ENCODE data around the gene ADGRL3.
"Not testable (repeated sequence)": the region's sequence is repeated elsewhere in the genome, so short reads cannot be mapped to it uniquely, and the experiment has no call there.

ADGRL3 gene

DNA sequence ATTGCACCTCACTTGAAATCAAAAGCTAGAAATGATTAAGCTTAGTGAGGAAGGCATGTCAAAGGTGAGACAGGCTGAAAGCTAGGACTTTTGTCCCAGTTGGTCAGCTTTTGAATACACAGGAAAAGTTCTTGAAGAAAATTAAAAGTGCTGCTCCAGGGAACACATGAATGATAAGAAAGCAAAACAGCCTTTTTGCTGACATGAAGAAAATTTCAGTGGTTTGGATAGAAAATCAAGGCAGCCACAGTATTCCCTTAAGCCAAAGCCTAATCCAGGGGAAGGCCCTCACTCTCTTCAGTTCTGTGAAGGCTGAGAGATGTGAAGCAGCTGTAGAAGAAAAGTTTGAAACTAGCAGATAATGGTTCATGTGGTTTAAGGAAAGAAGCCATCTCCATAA, 150.8 kb downstream of the ADGRL3 start:
- no peak for DNase-seq (ENCODE audit: low read depth in 2 of 2)

DNA sequence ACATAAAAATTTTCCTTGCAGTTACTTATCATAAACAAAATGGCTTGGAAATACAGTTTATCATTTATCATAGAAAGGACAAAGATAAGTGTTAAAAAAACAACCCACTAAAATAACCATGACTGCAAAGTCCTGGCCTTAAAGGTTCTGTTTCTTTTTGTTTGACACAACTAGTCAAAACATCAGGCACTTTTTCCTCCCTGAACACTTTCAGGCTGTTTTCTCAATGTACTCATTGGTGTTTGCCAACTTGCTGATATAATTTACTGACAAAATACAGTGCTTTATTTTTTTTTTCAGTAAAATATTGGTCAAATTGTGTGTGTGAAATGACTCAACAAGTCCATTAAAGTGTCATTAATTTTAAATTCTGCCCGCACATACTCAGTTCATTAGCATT, 156.6 kb downstream of the ADGRL3 start:
- DNase-seq (ENCODE audit: low read depth in 2 of 2) = no peak

DNA sequence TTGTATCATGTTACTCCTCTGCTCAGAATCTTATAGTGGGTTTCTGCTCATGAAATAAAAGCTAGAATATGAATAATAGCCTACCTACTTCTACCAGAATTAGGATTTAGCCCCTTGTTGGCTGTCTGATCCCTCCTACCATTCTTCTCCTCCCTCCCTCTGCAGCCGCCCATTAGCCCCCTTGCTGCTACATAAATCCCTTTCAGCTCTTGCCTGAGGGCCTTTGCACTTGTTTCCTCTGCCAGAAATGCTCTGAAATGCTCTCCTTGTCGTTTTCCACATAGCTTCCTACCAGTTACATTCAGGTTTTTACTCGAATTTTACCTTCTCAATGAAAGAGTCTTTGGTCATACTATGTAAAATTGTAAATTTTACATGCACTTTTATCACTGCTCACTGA, 159.2 kb downstream of the ADGRL3 start:
- DNase-seq (ENCODE audit: low read depth in 2 of 2) = no peak

DNA sequence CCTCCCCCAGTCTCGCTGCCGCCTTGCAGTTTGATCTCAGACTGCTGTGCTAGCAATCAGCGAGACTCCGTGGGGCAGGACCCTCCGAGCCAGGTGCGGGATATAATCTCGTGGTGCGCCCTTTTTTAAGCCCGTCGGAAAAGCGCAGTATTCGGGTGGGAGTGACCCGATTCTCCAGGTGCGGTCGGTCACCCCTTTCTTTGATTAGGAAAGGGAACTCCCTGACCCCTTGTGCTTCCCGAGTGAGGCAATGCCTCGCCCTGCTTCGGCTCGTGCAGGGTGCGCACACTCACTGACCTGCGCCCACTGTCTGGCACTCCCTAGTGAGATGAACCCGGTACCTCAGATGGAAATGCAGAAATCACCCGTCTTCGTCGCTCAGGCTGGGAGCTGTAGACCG, 172.7 kb downstream of the ADGRL3 start:
- not testable (repeated sequence) for DNase-seq (ENCODE audit: low read depth in 2 of 2)

DNA sequence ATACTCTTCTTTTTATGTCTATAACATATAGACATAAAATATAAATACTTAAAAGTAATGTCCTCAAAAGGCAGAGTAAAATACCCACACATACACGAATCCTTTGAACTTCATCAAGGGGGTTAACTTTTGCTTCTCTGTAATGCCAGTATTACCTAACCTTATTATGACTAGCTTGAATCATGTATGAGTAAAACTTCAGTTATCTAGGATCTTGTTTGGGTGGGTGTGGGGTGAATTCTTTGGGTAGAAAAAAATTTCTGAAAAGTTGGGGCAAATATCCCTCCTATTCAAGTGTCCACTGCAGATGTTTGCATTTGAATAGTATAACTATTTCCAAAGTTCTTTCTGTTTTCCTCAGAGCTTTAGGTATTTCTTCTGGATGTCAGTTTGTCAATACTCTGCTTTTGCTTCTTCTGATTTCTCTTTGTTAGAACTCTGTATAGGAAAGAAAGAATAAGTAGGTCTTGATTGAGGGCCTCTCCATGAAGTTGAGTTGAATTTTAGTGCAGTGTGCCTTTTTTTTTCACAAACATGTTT, 173.8 kb downstream of the ADGRL3 start:
- no peak for DNase-seq (ENCODE audit: low read depth in 2 of 2)

DNA sequence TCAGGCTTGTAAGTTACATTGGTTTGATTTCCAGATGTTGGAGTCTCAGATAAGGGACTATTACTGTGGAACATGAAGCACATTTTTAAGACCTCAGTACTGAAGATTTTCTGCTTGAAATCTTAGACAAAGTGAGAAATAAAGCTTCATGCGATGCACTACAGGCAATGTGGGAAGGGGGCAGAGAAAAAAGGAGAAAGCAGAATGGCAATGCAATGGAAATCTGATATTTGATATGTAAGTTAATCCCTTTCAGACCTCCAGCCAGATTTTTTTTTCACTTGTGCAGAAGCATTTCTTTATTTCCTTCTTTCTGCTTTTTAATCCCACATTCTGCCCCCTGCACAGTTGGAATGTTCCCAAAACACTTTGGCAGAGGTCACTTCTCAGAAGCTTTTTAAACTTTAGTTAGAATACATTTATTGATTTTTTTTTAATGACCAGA, 174.3 kb downstream of the ADGRL3 start:
- DNase-seq (ENCODE audit: low read depth in 2 of 2) = no peak

DNA sequence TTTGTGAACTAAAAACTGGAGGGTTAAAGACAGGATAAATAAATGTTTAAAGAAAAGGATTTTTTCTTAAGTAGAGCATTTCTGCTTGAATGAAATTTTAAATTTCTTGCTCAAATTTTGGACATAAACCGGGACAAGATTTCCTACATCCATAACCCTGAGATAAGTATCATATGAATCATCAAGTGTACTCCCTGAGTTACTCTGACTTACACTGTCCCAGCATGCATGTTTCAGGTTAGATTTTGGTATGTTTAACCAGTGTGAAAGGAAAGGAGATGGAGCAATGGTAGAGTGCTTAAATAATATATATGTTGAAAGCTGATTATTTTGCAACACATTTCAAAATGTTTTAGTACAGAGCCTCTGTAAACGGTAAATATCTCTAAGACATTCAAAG, 175.2 kb downstream of the ADGRL3 start:
- DNase-seq (ENCODE audit: low read depth in 2 of 2) = no peak

DNA sequence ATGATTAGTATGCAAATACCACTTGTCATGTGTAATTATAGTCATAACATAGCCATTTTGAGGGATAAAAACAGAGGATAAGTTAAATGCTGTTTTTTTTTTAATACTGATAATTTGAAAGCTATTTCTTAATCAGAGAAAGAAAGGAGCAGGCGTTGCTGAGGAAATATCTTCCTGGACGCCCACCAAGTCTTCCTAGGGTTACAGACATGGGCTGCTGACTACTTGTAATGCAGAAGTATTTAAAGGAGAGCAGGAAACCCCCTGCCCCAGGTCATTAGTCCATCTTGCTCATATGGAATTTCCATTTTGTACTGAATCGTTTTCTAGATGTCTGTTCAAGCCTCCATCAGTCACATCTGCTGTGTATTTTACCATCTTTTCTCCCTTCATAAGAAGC, 176.2 kb downstream of the ADGRL3 start:
- DNase-seq (ENCODE audit: low read depth in 2 of 2) = no peak

DNA sequence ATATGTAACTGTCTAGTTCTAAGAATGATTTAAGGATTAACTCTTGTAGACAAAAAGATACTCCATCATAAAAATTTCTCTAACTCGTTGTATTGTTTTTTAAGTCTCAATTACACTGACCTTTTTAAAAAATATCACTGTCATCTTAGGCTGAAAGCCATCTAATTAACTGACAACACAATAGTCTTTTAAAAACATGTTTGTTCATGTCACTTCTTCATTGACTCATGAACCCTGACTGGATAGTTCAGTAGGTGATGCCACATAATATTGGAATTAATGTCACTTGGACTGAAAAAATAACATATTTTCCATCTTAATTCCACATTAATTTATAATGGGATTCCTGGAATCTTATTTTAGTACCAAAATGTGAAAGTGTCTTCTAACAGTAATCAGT, 179.3 kb downstream of the ADGRL3 start:
- DNase-seq (ENCODE audit: low read depth in 2 of 2) = no peak

DNA sequence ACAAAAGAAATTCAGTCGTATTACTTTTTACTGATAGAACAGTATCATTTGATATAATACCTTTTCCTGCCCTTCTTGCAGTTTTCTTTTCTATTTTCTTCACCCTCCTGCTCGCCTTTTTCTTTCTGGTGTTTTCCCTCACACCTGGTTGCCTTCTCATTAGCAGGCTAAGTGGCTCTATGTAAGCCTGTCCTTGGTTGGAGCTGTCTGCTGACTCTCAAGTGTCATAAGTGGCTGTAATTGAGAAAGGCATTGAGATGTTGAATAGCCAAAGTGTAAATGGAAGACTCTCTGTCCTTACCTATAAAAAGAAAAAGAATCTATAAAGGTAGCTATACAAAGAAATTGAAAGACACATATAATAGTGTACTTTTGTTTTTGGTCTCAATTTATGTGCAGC, 180.7 kb downstream of the ADGRL3 start:
- no peak for DNase-seq (ENCODE audit: low read depth in 2 of 2)

DNA sequence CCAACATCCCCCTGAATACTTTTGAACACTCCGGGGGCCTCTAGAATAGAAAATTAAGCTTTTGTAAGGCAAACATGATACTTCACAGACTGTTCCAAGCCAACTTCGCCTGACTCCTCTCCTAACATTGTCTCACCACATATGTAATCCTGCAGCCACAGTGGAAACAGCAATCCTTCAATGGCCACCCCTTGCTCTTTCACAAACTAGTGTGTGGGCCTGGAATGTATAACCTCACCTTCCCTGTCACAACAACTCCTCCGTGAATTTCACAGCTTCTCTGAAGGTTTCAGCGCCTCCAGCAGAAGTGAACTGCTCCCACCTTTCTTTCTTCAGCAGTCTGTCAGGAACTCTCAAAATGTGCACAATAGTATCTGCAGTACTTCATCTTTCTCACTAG, 185.1 kb downstream of the ADGRL3 start:
- no peak for DNase-seq (ENCODE audit: low read depth in 2 of 2)

DNA sequence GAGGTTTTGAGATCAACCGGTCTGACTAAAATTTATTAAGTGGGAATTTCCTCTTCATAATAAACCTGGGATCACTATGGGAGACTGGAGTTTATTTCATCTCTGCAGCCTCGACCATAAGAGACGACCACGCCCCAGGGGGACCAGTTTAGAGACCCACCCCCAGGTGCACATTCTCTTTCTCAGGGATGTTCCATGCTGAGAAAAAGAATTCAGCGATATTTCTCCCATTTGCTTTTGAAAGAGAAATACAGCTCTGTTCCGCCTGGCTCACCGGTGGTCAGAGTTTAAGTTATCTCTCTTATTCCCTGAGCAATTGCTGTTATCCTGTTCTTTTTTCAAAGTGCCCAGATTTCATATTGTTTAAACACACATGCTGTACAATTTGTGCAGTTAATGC, 187.2 kb downstream of the ADGRL3 start:
- not testable (repeated sequence) for DNase-seq (ENCODE audit: low read depth in 2 of 2)

DNA sequence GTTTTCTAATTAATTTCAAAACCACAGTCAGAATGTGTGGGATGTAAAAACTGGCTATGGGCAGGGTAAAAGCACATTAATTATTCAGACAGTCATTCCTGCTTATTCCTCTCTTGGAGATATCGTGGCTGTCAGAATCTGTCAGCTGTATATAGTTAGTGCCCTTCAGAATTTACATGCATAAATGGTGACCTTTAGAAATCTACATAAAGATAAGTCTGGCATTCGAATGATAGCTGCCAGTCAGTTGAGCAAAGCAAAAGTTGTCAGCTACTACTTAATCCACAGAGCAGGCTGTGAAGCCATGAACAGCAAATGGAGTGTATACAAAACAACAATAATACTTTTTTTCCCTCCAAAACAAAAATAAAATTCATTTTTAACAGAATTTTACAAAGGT, 189.5 kb downstream of the ADGRL3 start:
- DNase-seq (ENCODE audit: low read depth in 2 of 2) = no peak

DNA sequence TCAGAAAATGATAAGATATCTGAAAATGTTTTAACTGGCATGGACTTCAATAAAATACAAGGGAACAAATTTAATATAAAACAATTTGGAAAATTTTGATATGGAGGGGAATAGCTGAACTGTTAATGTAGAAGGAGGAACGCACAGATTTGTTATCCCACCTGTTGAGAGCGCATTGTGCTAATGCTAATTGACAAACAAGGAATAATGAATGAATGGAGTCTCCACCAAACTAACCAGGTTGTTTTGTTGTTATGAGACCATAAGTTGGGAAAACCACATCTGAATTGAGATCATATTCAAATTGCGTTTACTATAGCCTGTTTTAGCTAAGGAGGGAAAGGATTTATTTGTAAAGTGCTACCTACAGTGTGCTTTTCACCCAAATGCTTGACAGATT, 195.6 kb downstream of the ADGRL3 start:
- no peak for DNase-seq (ENCODE audit: low read depth in 2 of 2)

DNA sequence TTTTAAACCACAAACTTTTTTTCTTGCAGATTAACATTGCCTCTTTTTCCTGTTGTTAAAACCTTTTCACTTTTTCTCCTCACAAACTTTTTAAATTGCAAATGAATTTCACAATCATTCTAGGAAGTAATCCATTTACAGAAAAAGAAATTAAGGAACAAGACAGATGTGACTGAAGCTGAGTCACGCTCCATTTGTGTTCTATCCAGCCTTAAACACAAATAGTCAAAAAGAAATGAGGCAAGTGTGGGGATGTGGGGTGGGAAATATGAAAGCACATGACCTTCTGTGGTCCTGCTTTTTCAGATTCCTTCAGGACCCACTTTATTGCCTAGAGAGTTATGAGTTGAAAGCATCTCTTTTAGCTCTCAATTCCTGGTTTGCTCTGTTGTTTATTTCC, 197.0 kb downstream of the ADGRL3 start:
- no peak for DNase-seq (ENCODE audit: low read depth in 2 of 2)

DNA sequence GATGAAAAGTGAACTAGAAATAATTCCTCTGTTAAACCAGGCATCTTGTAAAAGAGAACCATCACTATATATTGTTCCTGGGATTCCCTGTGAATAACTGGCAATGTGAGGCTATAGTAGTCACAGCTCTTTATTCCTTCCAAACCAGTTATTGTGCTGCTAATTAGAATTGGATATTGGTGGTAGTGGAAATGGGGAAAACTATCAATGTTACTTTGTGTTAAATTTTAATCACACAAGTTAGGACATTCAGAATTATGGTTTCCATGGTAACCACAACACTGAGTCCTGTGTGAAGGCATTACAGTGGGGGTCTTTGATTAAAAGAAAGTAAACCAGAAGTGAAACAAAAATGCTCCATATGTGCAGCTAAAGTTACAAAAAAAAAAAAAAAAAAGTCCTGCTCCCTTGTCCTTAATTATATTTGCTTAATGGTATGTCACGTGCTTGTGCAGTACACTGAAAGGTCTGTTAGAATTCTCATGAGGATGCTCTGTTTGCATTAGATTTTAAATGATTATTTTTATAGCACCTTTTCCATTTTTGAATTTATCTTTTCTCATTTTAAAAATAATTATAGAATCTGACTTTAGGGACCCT, 200.4 kb downstream of the ADGRL3 start:
- no peak for DNase-seq (ENCODE audit: low read depth in 2 of 2)

DNA sequence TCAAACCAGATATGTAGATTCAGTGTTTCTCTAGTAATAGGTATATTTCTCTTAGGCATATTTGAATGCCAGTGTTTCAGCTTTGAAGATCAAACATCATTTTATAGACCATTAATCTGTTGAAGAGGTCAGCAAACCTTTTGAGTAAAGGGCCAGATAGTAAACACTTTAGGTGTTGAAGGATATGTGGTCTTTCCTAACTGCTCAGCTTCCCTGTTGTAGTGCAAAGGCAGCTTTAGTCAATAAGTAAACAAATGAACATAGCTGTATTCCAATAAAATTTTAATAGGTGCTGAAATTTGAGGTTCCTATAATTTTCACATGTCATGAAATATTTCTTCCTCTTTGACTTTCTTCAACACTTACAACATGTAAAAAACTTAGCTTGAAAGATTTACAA, 201.6 kb downstream of the ADGRL3 start:
- no peak for DNase-seq (ENCODE audit: low read depth in 2 of 2)

DNA sequence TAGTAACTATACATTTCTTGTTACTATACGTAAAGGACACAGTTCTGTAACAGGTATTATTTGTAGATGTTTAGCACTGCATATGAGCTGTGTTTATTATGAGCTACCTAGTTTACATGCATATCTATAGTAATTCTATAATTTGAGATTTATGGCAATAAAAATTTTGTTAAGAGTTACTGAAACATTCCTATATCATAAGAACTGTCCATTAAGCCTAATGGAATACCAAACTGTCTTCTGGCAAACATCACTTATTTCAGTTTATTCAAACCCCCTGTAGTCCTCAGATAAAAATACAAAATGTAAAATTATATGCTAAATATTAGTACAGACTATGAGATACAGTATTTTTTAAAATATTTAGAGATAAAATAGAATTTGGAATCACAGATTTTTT, 205.2 kb downstream of the ADGRL3 start:
- DNase-seq (ENCODE audit: low read depth in 2 of 2) = no peak

DNA sequence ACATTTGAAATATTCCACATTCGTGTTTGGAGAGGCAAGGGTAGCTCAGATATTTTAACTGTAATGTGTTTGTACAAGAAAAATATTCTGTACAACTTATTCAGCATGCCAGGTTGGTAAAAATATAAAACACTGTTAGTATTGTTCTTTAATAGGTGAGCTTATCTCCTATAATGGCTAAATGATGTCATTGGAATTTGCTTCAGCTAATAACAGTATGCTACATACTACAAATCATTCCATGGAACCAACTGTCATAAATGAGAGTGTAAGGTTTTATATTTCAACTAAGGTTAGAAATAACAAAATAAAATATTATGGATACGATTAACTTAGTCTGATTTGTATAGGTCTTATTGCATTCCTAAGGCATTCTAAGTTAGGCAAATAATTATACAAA, 206.6 kb downstream of the ADGRL3 start:
- DNase-seq (ENCODE audit: low read depth in 2 of 2) = no peak

DNA sequence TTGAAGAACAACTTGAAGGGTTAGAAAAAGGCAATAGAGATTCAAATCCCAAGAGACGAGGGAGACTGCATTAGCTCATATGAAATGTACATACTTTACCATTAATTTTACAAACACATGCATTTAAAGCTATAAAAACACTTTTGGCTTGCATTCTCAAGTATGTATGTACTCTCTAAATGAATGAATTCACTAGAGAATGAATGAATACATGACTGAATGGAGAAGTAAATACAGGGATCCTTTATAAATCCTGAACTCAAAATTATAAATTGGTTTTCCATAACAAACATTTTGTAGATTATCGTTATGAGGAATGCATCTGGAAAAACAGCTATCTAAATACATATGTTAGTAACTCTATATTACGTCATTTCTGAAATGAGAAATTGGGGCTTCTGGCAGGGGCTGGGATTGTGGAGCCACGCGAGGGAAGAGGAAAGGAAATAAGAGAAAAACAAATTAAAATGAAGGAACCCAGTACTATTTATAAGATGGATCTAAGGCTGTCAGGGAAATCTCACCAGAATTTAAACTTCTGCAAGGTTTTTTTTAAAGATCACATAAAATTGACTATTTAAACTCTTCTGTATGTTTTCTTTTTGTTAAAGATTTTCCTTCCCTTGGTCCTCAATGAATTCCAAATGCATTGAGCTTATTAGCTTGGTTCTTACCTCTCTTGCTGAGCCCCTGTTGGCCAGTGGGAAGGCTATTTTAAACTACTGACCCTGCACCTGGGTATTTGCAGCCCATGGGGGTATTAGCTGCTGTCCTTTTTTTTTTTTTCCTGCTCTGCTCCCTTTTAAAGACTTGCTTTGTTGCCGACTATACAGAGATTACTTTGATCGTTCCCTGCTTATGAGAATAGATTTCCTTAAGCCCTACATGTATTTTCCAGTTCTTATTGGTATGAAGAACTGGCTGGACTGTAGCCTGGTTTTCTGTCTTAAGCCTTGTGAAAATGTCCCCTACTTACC, 207.8 kb downstream of the ADGRL3 start:
- DNase-seq (ENCODE audit: low read depth in 2 of 2) = no peak

DNA sequence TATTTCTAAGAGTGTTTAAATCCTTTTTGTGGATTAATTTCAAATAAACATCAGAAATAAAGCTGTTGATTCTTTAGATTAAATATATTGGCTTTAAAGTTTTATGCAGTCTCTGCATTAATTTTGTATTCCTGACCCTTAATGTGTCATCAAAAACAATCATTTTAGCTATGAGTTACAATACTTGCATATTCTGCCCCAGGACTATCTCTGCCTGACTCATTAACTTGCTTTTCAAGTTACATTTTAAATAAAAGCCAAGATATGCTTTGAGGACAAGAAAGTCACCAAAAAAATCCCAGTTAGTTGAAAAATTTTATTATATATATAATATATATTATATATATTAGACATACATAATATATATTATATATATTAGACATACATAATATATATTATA, 208.7 kb downstream of the ADGRL3 start:
- DNase-seq (ENCODE audit: low read depth in 2 of 2) = no peak

DNA sequence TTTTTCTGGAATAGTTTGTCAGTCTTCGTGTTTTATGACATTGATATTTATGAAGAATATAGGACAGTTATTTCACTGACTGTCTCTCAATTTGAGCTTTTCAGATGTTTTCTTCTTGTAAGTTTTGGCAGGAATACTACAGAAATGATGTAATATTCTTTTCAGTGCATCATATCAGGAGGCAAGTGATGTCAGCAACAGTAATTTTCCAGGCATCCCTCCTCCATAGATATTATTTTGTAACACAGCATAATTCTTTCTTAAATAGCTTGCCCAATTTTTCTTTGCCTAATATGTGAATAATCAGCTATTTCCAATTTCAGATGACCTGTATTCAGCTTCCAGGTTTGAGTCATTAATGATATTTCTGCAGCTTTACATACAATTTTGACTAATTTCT, 211.1 kb downstream of the ADGRL3 start:
- DNase-seq (ENCODE audit: low read depth in 2 of 2) = no peak

DNA sequence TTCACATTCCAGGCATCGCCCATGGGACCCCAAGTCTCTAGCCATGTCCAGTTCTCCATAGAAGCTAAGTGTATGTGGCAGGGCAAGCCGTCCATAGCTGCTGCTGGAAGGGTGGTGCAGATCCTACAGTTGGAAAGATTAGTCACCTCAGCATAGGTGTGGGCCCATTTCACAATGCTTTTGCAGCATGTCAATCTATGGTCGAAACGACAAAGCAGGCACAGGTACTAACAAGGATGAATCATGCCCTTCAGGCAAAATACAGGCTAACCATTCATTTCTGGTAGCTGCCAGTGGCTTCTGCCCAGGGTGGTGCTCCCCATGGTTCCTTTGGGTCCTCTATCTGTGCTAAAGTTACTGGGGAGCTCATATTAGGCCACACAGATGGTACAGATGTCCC, 225.2 kb downstream of the ADGRL3 start:
- no peak for DNase-seq (ENCODE audit: low read depth in 2 of 2)
